Activated B cell treated with CpG ODN at 0.5 μM for 24 hours (primary cell): ENCODE measurements around the gene ISOC2. TPM values are rescaled to one million over a fixed set of nuclear protein-coding genes. Genes with fewer than 3 reads are reported as not detected.

Experiments
- ATAC-seq: fragments of 200-7000 bp; cut with Tn5 transposase; one replicate; pipeline ENCODE4 v1.10.0; 2021; ENCODE audit warnings: low read depth, mild to moderate bottlenecking, moderate library complexity
- CTCF ChIA-PET: fragments of 350-600 bp; sonication (Branson Sonifier 250); formaldehyde crosslinking; loops from one replicate; lab custom pipeline; 2021; ENCODE audit warnings: antibody characterized with exemption; lab: Charles Lee
- POLR2A ChIA-PET: fragments of 350-600 bp; sonication (Branson Sonifier 250); formaldehyde crosslinking; loops from one replicate; lab custom pipeline; 2021; ENCODE audit warnings: antibody characterized with exemption; lab: Charles Lee
- DNase-seq: peaks from one replicate; pipeline ENCODE4 v3.0.0; 2022
- H3K27ac Mint-ChIP-seq: one replicate; pipeline ENCODE4 v1.8.0; 2020; ENCODE audit warnings: mixed read lengths
- H3K27me3 Mint-ChIP-seq: one replicate; pipeline ENCODE4 v1.8.0; 2021; ENCODE audit warnings: mixed read lengths
- H3K36me3 Mint-ChIP-seq: one replicate; pipeline ENCODE4 v1.8.0; 2021; ENCODE audit warnings: low read depth, mixed read lengths
- H3K4me1 Mint-ChIP-seq: one replicate; pipeline ENCODE4 v1.8.0; 2021; ENCODE audit warnings: mixed read lengths
- H3K4me3 Mint-ChIP-seq: one replicate; pipeline ENCODE4 v1.8.0; 2020; ENCODE audit warnings: mild to moderate bottlenecking, mixed read lengths
- H3K9me3 Mint-ChIP-seq: one replicate; pipeline ENCODE4 v1.8.0; 2020; ENCODE audit warnings: mixed read lengths
- intact Hi-C: fragments of 100-400 bp; cut with micrococcal nuclease; formaldehyde crosslinking; loops from one replicate; pipeline ENCODE4 v1.15.1; 2024
- total RNA-seq: library from RNA; stranded (reverse); gene quantifications from 2 replicates; pipeline ENCODE4 v1.2.3, GENCODE V29; 2022
- TF ChIP-seq, protein P1 (sequence below): fragments of 200-600 bp; IDR thresholded peaks from one replicate; pipeline ENCODE4 v1.8.0; 2022; ENCODE audit warnings: antibody characterized with exemption, mild to moderate bottlenecking

The ISOC2 gene
- total RNA-seq, 1 donor from 2014 or later: 29.0 TPM

- CTCF ChIA-PET: no interaction called here
- no peak overlapping the region for H3K27ac Mint-ChIP-seq
- ATAC-seq: peak; percentile 43
These were observed 20.1 kb downstream of the ISOC2 start for GRCh38 chr19:55441319-55441691.

DNA sequence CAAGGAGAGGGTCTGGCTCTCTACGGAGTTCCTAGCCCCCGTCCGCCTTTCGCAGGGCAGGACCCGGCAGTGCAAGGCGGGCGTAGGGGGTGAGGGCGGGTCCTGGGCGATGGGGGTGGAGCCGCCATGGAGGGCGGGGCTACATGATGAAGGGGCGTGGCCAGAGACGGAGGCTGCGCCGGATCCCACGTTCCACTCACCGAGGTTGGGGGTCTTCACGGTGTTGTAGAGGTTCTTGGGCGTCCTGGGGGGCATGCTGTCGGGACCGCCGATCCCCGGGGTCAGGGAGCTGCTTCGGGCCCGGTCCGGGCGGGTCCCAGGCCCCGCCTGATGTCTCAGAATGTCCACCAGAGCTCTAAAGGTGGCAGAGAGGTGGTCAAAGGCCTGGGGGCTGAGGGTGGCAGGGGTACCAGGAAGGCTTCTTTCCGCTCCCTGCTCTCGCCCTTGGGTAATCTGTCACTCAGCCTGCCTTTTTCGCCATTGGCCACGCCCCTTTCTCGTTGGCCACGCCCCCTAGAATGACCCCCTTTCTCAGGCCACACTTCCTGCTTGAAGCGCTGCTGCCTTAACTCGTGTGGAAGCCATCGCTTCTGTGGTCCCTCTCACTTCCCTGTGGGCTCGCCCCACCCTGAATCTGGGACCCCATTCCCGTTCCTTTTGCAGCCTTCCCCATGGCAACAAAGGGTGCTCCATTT lies 20.9 kb downstream of the ISOC2 start:
- H3K4me3 Mint-ChIP-seq: peak overlapping the region; percentile 6
- no peak for DNase-seq
- peaks cover 65% of the 10 kb centered on the region for H3K27me3 Mint-ChIP-seq
- intact Hi-C loops: no loop called here
- H3K27ac Mint-ChIP-seq: no peak overlapping the region
- ATAC-seq: no peak
- no peaks in the 10 kb centered on the region for H3K36me3 Mint-ChIP-seq
- no peaks in the 10 kb centered on the region for H3K9me3 Mint-ChIP-seq
- CTCF ChIA-PET: no interaction called here
- POLR2A ChIA-PET: no interaction called here
- H3K4me1 Mint-ChIP-seq: peaks cover 17% of the 10 kb centered on the region
- TF ChIP-seq, protein P1, sequence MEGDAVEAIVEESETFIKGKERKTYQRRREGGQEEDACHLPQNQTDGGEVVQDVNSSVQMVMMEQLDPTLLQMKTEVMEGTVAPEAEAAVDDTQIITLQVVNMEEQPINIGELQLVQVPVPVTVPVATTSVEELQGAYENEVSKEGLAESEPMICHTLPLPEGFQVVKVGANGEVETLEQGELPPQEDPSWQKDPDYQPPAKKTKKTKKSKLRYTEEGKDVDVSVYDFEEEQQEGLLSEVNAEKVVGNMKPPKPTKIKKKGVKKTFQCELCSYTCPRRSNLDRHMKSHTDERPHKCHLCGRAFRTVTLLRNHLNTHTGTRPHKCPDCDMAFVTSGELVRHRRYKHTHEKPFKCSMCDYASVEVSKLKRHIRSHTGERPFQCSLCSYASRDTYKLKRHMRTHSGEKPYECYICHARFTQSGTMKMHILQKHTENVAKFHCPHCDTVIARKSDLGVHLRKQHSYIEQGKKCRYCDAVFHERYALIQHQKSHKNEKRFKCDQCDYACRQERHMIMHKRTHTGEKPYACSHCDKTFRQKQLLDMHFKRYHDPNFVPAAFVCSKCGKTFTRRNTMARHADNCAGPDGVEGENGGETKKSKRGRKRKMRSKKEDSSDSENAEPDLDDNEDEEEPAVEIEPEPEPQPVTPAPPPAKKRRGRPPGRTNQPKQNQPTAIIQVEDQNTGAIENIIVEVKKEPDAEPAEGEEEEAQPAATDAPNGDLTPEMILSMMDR: no peak

More at GRCh38 chr19:55441319-55441691, 20.1 kb downstream of the ISOC2 start:
- intact Hi-C loops: no loop called here
- POLR2A ChIA-PET: interaction anchor here (0.7 to 1.7 kb wide), 2 partner anchors 20 to 34 kb away, joined by 3 to 4 read pairs; partner anchors contain the start of genes ISOC2 and UBE2S
- no peaks in the 10 kb centered on the region for H3K9me3 Mint-ChIP-seq
- H3K36me3 Mint-ChIP-seq: no peaks in the 10 kb centered on the region
- H3K4me1 Mint-ChIP-seq: peaks cover 17% of the 10 kb centered on the region
- TF ChIP-seq, protein P1: no peak
- no peak for DNase-seq
- H3K27me3 Mint-ChIP-seq: peaks cover 69% of the 10 kb centered on the region
- H3K4me3 Mint-ChIP-seq: peak overlapping the region; percentile 32

DNA sequence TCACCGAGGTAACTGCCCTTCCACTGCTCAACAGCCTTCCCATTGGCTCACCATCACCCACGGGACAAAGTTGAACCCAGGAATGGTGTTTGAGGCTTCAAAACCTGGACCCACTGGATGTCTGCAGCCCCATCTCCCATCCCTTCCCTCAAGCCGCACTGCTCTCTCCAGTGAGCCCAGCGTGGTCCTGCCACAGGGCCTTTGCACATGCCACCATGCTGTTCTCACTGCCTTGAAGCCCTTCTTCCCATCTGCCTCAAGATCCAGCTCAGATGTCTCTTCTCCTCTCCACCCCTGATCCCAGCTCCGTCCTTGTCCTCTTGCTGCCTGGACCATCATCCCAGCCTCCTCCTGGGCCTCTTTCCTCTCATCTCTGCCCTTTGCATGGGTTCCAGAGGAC lies 22.4 kb downstream of the ISOC2 start:
- H3K27me3 Mint-ChIP-seq: peaks cover 53% of the 10 kb centered on the region
- peaks cover 17% of the 10 kb centered on the region for H3K4me1 Mint-ChIP-seq
- POLR2A ChIA-PET: no interaction called here
- H3K4me3 Mint-ChIP-seq: no peak overlapping the region
- DNase-seq (no peak), ATAC-seq (no peak)
- CTCF ChIA-PET: no interaction called here
- TF ChIP-seq, protein P1: no peak
- intact Hi-C loops: no loop called here
- H3K36me3 Mint-ChIP-seq: no peaks in the 10 kb centered on the region
- H3K27ac Mint-ChIP-seq: peak overlapping the region; percentile 37
- no peaks in the 10 kb centered on the region for H3K9me3 Mint-ChIP-seq

DNA sequence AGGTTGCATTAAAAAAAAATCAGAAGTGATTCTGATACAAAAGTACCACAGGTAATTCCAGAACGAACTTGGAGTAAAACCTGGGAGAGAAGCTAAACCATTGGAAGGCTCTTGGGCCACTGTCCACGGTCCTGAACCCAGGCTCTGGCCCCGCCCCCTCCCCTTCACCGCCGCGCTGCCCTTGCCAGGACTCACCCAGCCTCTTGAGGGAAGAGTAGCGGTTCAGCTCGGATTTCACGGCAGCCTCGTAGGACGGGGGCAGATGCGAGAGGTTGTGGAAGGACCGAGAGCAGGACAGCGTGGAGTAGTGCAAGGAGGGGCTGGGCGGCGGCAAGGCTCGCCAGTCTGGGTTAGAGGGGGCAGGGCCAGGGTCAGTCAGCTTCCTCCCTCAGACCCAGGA lies 24.0 kb downstream of the ISOC2 start:
- Mint-ChIP-seq H3K9me3 (no peaks in the 10 kb centered on the region), H3K4me1 (peaks cover 14% of the 10 kb centered on the region), H3K36me3 (no peaks in the 10 kb centered on the region), H3K27ac (no peak overlapping the region), H3K27me3 (peaks cover 48% of the 10 kb centered on the region), H3K4me3 (no peak overlapping the region)
- TF ChIP-seq, protein P1: no peak
- POLR2A ChIA-PET: no interaction called here
- DNase-seq (no peak), ATAC-seq (peak; percentile 59)
- intact Hi-C loops: no loop called here
- CTCF ChIA-PET: no interaction called here

DNA sequence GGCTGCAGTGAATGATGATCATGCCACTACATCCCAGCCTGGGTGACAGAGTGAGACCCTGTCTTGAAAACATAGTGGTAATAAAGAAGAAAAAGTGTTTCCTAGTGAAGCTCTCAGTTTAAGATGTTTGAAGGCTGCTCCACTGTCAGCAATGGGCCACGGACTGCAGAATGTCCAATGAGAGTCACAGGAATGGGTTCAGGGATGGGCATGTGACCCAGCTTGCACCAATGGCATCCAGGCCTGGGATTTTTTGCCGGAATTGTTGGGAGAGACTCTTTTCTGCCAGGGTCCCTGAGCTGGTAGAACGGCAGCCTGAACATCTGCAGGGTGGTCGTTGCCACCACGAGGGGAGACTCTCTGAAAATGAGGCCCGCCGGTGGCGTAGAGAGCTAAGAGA lies 24.6 kb downstream of the ISOC2 start:
- Mint-ChIP-seq H3K36me3 (no peaks in the 10 kb centered on the region), H3K4me3 (no peak overlapping the region), H3K27ac (no peak overlapping the region), H3K4me1 (peaks cover 12% of the 10 kb centered on the region), H3K27me3 (peaks cover 51% of the 10 kb centered on the region), H3K9me3 (no peaks in the 10 kb centered on the region)
- no peak for DNase-seq
- TF ChIP-seq, protein P1: no peak
- ATAC-seq: no peak
- CTCF ChIA-PET: no interaction called here
- POLR2A ChIA-PET: no interaction called here
- intact Hi-C loops: no loop called here
